HepG2 (cell line): ENCODE results near the gene ATP6V0D1. TPM values are rescaled to one million over a fixed set of nuclear protein-coding genes. Genes with fewer than 3 reads are reported as not detected.
A peak's percentile ranks its signal among the peaks of the same experiment; 100 is the strongest.

ENCODE experiments used
- ATAC-seq: fragments of 200-7000 bp; cut with Tn5 transposase; 3 replicates; pipeline ENCODE4 v1.9.1; 2020; ENCODE audit warnings: mild to moderate bottlenecking, moderate library complexity
- BruUV-seq: library from RNA; stranded (reverse); fragments of 400-500 nt; replicated peaks from 2 replicates; lab custom pipeline; 2021; lab: Mats Ljungman, UMichigan
- CTCF ChIA-PET: fragments of 300-600 bp; formaldehyde crosslinking; extraction: SDS; loops from one replicate; lab custom pipeline; 2021; ENCODE audit warnings: low total read pairs, inconsistent platforms, low intra/inter-chr PET ratio; lab: Yijun Ruan, JAX
- POLR2A ChIA-PET: fragments of 350-600 bp; sonication (Branson Sonifier 250); formaldehyde crosslinking; loops from one replicate; lab custom pipeline; 2020; ENCODE audit warnings: antibody characterized with exemption, inconsistent platforms; lab: Yijun Ruan, JAX
- DNase-seq: peaks from one replicate; pipeline ENCODE4 v3.0.0-alpha.2; 2015; ENCODE audit warnings: low spot score
- FAIRE-seq: peaks from 3 replicates; lab custom pipeline; 2011; peaks lifted over from hg19 to GRCh38; lab: Jason Lieb, UNC
- H2AFZ ChIP-seq: one replicate; pipeline ENCODE4 v1.6.1; 2011; ENCODE audit warnings: low read length, inconsistent platforms
- H3K27ac ChIP-seq: fragments of 300-600 bp; 3 replicates; pipeline ENCODE4 v1.8.0; 2011; ENCODE audit warnings: mixed run types, mild to moderate bottlenecking, mixed read lengths, low read length, inconsistent platforms; ENCODE audit not compliant: insufficient read depth; ENCODE audit errors: extremely low read length
- H3K27me3 ChIP-seq, 2 experiments: fragments of 200-600 bp in 1 of 2; 2 replicates in 1 of 2; 3 replicates in 1 of 2; pipeline versions ENCODE4 v1.6.0 to v1.8.0; 2011; ENCODE audit warnings: low read length in 2 of 2, mild to moderate bottlenecking in 2 of 2, moderate library complexity in 2 of 2, inconsistent platforms in 1 of 2; ENCODE audit not compliant: insufficient read depth in 2 of 2, control insufficient read depth in 1 of 2
- H3K36me3 ChIP-seq, 2 experiments: fragments of 200-600 bp in 1 of 2; replicated peaks in 1 of 2; 2 replicates in 1 of 2; 3 replicates in 1 of 2; pipeline versions ENCODE4 v1.5.1 to v1.8.0; 2011; ENCODE audit warnings: low read length in 2 of 2, inconsistent platforms in 1 of 2; ENCODE audit not compliant: insufficient read depth in 2 of 2, control insufficient read depth in 1 of 2
- H3K4me1 ChIP-seq: 2 replicates; pipeline ENCODE4 v1.5.1; 2012; ENCODE audit warnings: low read length, inconsistent platforms; ENCODE audit not compliant: insufficient read depth
- H3K4me2 ChIP-seq: 2 replicates; pipeline ENCODE4 v1.6.0; 2011; ENCODE audit warnings: low read depth, low read length, inconsistent platforms
- H3K4me3 ChIP-seq, 3 experiments: fragments of 200-600 bp in 1 of 3; sonication (generic), shearing (Covaris generic) in 1 of 3; replicated peaks in 1 of 3; 2 replicates each; pipeline ENCODE4 v1.5.1; 2011 to 2016; ENCODE audit warnings: low read length in 3 of 3, inconsistent platforms in 2 of 3, low read depth in 2 of 3, mild to moderate bottlenecking in 2 of 3, control low read depth in 1 of 3, mixed read lengths in 1 of 3; ENCODE audit not compliant: insufficient read depth in 1 of 3
- H3K79me2 ChIP-seq: one replicate; pipeline ENCODE4 v1.6.1; 2011; ENCODE audit warnings: low read length, inconsistent platforms; ENCODE audit not compliant: insufficient read depth
- H3K9ac ChIP-seq: 2 replicates; pipeline ENCODE4 v1.6.0; 2011; ENCODE audit warnings: mild to moderate bottlenecking, low read depth, low read length, inconsistent platforms; ENCODE audit not compliant: insufficient read depth
- H3K9me3 ChIP-seq: 2 replicates; pipeline ENCODE4 v1.5.1; 2012; ENCODE audit warnings: mild to moderate bottlenecking, low read length
- H4K20me1 ChIP-seq: 2 replicates; pipeline ENCODE4 v1.6.0; 2011; ENCODE audit warnings: inconsistent platforms, mild to moderate bottlenecking, low read length, moderate library complexity; ENCODE audit not compliant: insufficient read depth
- BCL6 ChIP-seq: IDR thresholded peaks from 2 replicates; pipeline ENCODE4 v1.6.1; 2016; ENCODE audit warnings: missing genetic modification reagents, missing compliant biosample characterization
- ETV6 ChIP-seq: sonication (generic); formaldehyde crosslinking; conservative IDR thresholded peaks from 2 replicates; pipeline ENCODE4 v1.4.0; 2020; ENCODE audit warnings: missing genetic modification reagents
- GPN1 ChIP-seq: sonication (generic); formaldehyde crosslinking; IDR thresholded peaks from 2 replicates; pipeline ENCODE4 v1.5.1; 2020; ENCODE audit warnings: missing genetic modification reagents, borderline replicate concordance
- HDAC1 ChIP-seq: sonication (generic); formaldehyde crosslinking; IDR thresholded peaks from 2 replicates; pipeline ENCODE4 v1.5.1; 2020; ENCODE audit warnings: mild to moderate bottlenecking, missing genetic modification reagents
- MIXL1 ChIP-seq: IDR thresholded peaks from 2 replicates; pipeline ENCODE4 v1.6.1; 2016
- MYC ChIP-seq: sonication (generic); formaldehyde crosslinking; IDR thresholded peaks from 2 replicates; pipeline ENCODE4 v1.9.0; 2021; ENCODE audit warnings: missing genetic modification reagents, borderline replicate concordance
- RARA ChIP-seq: IDR thresholded peaks from 2 replicates; pipeline ENCODE4 v1.6.1; 2016; ENCODE audit warnings: missing genetic modification reagents, missing compliant biosample characterization
- SMAD1 ChIP-seq: sonication (generic); formaldehyde crosslinking; IDR thresholded peaks from 2 replicates; pipeline ENCODE4 v1.4.0; 2020; ENCODE audit warnings: missing genetic modification reagents, low read depth, mild to moderate bottlenecking, borderline replicate concordance
- THAP9 ChIP-seq: sonication (generic); formaldehyde crosslinking; IDR thresholded peaks from 2 replicates; pipeline ENCODE4; 2020; ENCODE audit warnings: missing genetic modification reagents, mild to moderate bottlenecking, borderline replicate concordance
- THRA ChIP-seq: sonication (generic); formaldehyde crosslinking; IDR thresholded peaks from 2 replicates; pipeline ENCODE4 v1.4.0; 2020; ENCODE audit warnings: missing genetic modification reagents, borderline replicate concordance
- YY1 ChIP-seq: IDR thresholded peaks from 2 replicates; pipeline ENCODE4 v1.6.1; 2011; ENCODE audit warnings: low read length, low read depth, moderate library complexity, mild to moderate bottlenecking; ENCODE audit not compliant: insufficient read depth, insufficient replicate concordance
- ZBTB38 ChIP-seq: sonication (generic); formaldehyde crosslinking; IDR thresholded peaks from 2 replicates; pipeline ENCODE4 v1.5.1; 2020; ENCODE audit warnings: mild to moderate bottlenecking, missing genetic modification reagents
- ZNF441 ChIP-seq: sonication (generic); formaldehyde crosslinking; IDR thresholded peaks from 2 replicates; pipeline ENCODE4 v1.7.0; 2021; ENCODE audit warnings: missing genetic modification reagents, borderline replicate concordance
- ZNF501 ChIP-seq: sonication (generic); formaldehyde crosslinking; IDR thresholded peaks from 2 replicates; pipeline ENCODE4 v1.5.1; 2020; ENCODE audit warnings: mild to moderate bottlenecking, moderate library complexity, missing genetic modification reagents
- WGBS: methylation state at CpG from one replicate; pipeline ENCODE4 v1.1.6; 2017; ENCODE audit warnings: low lambda C conversion rate; 5-methylcytosine and 5-hydroxymethylcytosine counted together
- in situ Hi-C: cut with HindIII; loops from 2 replicates; pipeline ENCODE4 v1.10.0; 2017; ENCODE audit warnings: low pct_unique_long_range_greater_than_20kb; ENCODE audit not compliant: extremely low pct_ligation_motif_present
- intact Hi-C: fragments of 100-400 bp; cut with micrococcal nuclease; formaldehyde crosslinking; loops from one replicate; pipeline ENCODE4 v1.10.0; 2022; ENCODE audit not compliant: unreplicated experiment
- polyA plus RNA-seq, 8 experiments: library from polyadenylated mRNA; depleted of rRNA in 3 of 8; stranded (reverse) in 7 of 8; unstranded in 1 of 8; fragments of >200 nt; fragmentation: Illumina TruSeq in 4 of 8; extraction: Trizol in 4 of 8; gene quantifications; 2 replicates each; pipeline versions ENCODE4 v1.2.1 to v1.2.3, GENCODE V29; 2011 to 2016; ENCODE audit warnings: low read depth in 4 of 8, missing spikeins in 1 of 8, mixed read lengths in 1 of 8; ENCODE audit not compliant: insufficient read depth in 1 of 8
- total RNA-seq, 5 experiments: library from RNA; depleted of rRNA; stranded (reverse); fragments of >200 nt; fragmentation: Illumina TruSeq; extraction: Trizol; gene quantifications; 2 replicates each; pipeline ENCODE4 v1.2.3, GENCODE V29; 2016; ENCODE audit warnings: low read depth in 1 of 5

Gene ATP6V0D1
- total and polyA plus RNA-seq, 2 of the 13 experiments (the other 11 are each of a cell fraction or from before 2014, with no cell fraction given): 51.1 to 61.3 TPM

- ChIA-PET POLR2A (no interaction called here), CTCF (no interaction called here)
- H4K20me1 ChIP-seq: no peaks in the 10 kb centered on the region
- no TSS peak for BruUV-seq
- no peaks in the 10 kb centered on the region; a peak in 1 of 5 replicates for H3K36me3 ChIP-seq
- H3K4me2 ChIP-seq: peak overlapping the region; percentile 98
- 94% methylated on average over 12 of the region's 12 CpGs for WGBS
- H3K9ac ChIP-seq: no peak overlapping the region
- no peak for ATAC-seq
- H3K9me3 ChIP-seq: no peaks in the 10 kb centered on the region
- TF ChIP-seq THAP9 (CRISPR knock-in tag) (peak; percentile 96), THRA (no peak), GPN1 (CRISPR knock-in tag) (no peak), ZBTB38 (CRISPR knock-in tag) (0 out of 2 replicates have a peak, but pooled peaks have one; percentile 38), ZNF501 (CRISPR knock-in tag) (peak; percentile 51; the same call in 1 of the 2 replicates), BCL6 (CRISPR knock-in tag) (peak; percentile 32; the same call in 1 of the 2 replicates), SMAD1 (CRISPR knock-in tag) (no peak), YY1 (peak; percentile 15), ETV6 (CRISPR knock-in tag) (no peak), MIXL1 (CRISPR knock-in tag) (peak; percentile 50; the same call in 1 of the 2 replicates), RARA (CRISPR knock-in tag) (0 out of 2 replicates have a peak, but pooled peaks have one; percentile 28), HDAC1 (CRISPR knock-in tag) (no peak), MYC (CRISPR knock-in tag) (0 out of 2 replicates have a peak, but pooled peaks have one; percentile 3), ZNF441 (CRISPR knock-in tag) (no peak)
- TF ChIP-seq, all 625 proteins: peak for 8
- Histone ChIP-seq H3K79me2 (peaks cover 23% of the 10 kb centered on the region), H3K4me1 (peaks cover 49% of the 10 kb centered on the region), H3K27ac (peak overlapping the region; percentile 39), H3K4me3 (no peak overlapping the region; a peak in 1 of 6 replicates), H3K27me3 (no peaks in the 10 kb centered on the region; a peak in 1 of 5 replicates), H2AFZ (no peak overlapping the region)
- in situ Hi-C loops: loop anchor here (5.0 kb wide), 1 partner anchor 33 kb away; no protein-coding TSS in a partner anchor
- no peak for FAIRE-seq
- intact Hi-C loops: loop anchor here (5.0 kb wide), 1 partner anchor 57 kb away; no protein-coding TSS in a partner anchor
- DNase-seq: no peak
Measured at GRCh38 chr16:67483731-67484525, 3.0 kb upstream of the ATP6V0D1 start.
